GM23338 (cell line): Measurements from ENCODE around the gene TNFSF13. TPM values are rescaled to one million over a fixed set of nuclear protein-coding genes. Genes with fewer than 3 reads are reported as not detected.

Experiments used
- ATAC-seq: fragments of 200-7000 bp; cut with Tn5 transposase; 3 replicates; pipeline ENCODE4 v1.9.1; 2020
- DNase-seq: peaks from one replicate; pipeline ENCODE4 v3.0.0-alpha.2; 2015; ENCODE audit warnings: low spot score
- H2AFZ ChIP-seq: fragments of 200-600 bp; sonication (generic); 2 replicates; pipeline ENCODE4 v1.8.0; 2016; ENCODE audit warnings: antibody characterized with exemption, mild to moderate bottlenecking, moderate library complexity
- H3F3A ChIP-seq: fragments of 200-600 bp; sonication (generic); replicated peaks from 2 replicates; pipeline ENCODE4 v1.8.0; 2017; ENCODE audit warnings: antibody characterized with exemption, mixed run types, low read depth
- H3K27ac ChIP-seq: fragments of 200-600 bp; sonication (generic); 2 replicates; pipeline ENCODE4 v1.6.1; 2016; ENCODE audit warnings: low read depth
- H3K27me3 ChIP-seq: fragments of 200-600 bp; sonication (generic); 2 replicates; pipeline ENCODE4 v1.8.0; 2016; ENCODE audit warnings: mild to moderate bottlenecking, mixed run types, moderate library complexity; ENCODE audit not compliant: insufficient read depth
- H3K36me3 ChIP-seq: fragments of 200-600 bp; sonication (generic); 2 replicates; pipeline ENCODE4 v1.8.0; 2016; ENCODE audit warnings: mild to moderate bottlenecking; ENCODE audit not compliant: insufficient read depth
- H3K4me1 ChIP-seq: fragments of 200-600 bp; sonication (generic); 2 replicates; pipeline ENCODE4 v1.8.0; 2016; ENCODE audit warnings: mild to moderate bottlenecking, moderate library complexity; ENCODE audit not compliant: insufficient read depth
- H3K4me2 ChIP-seq: fragments of 200-600 bp; sonication (generic); 2 replicates; pipeline ENCODE4 v1.7.1; 2017; ENCODE audit warnings: mixed run types
- H3K4me3 ChIP-seq: fragments of 200-600 bp; sonication (generic); 2 replicates; pipeline ENCODE4 v1.6.1; 2016; ENCODE audit warnings: mixed run types
- H3K79me2 ChIP-seq: fragments of 200-600 bp; sonication (generic); replicated peaks from 2 replicates; pipeline ENCODE4 v1.8.0; 2017; ENCODE audit warnings: mild to moderate bottlenecking; ENCODE audit not compliant: insufficient read depth
- H3K9me2 ChIP-seq: fragments of 200-600 bp; sonication (generic); 2 replicates; pipeline ENCODE4 v1.8.0; 2017; ENCODE audit not compliant: insufficient read depth
- H4K20me1 ChIP-seq: fragments of 200-600 bp; sonication (generic); replicated peaks from 2 replicates; pipeline ENCODE4 v1.8.0; 2017; ENCODE audit warnings: mild to moderate bottlenecking; ENCODE audit not compliant: insufficient read depth
- H3K27ac Mint-ChIP-seq: 2 replicates; pipeline ENCODE4 v1.8.0; 2020; ENCODE audit warnings: inconsistent platforms, mild to moderate bottlenecking, moderate library complexity, mixed read lengths
- H3K27me3 Mint-ChIP-seq: 3 replicates; pipeline ENCODE4 v1.8.0; 2022; ENCODE audit warnings: low read depth, mild to moderate bottlenecking, moderate library complexity, mixed read lengths, inconsistent platforms; ENCODE audit not compliant: insufficient read depth, poor library complexity
- H3K36me3 Mint-ChIP-seq: 3 replicates; pipeline ENCODE4 v1.8.0; 2021; ENCODE audit warnings: low read depth, mild to moderate bottlenecking, inconsistent platforms, moderate library complexity, mixed read lengths
- H3K4me1 Mint-ChIP-seq: 3 replicates; pipeline ENCODE4 v1.8.0; 2020; ENCODE audit warnings: mild to moderate bottlenecking, inconsistent platforms, mixed read lengths
- H3K4me3 Mint-ChIP-seq: 3 replicates; pipeline ENCODE4 v1.8.0; 2021; ENCODE audit warnings: moderate library complexity, mild to moderate bottlenecking, inconsistent platforms, mixed read lengths
- H3K9me3 Mint-ChIP-seq: 3 replicates; pipeline ENCODE4 v1.8.0; 2020; ENCODE audit warnings: moderate library complexity, mild to moderate bottlenecking, inconsistent platforms, mixed read lengths
- CTCF ChIP-seq, 2 experiments: fragments of 200-600 bp in 1 of 2; sonication (generic) in 1 of 2; conservative IDR thresholded peaks; 2 replicates each; pipeline versions ENCODE4 v1.5.1 to v1.6.1; 2016 to 2017; ENCODE audit warnings: antibody characterized with exemption in 2 of 2, low read depth in 2 of 2, mild to moderate bottlenecking in 2 of 2, moderate library complexity in 1 of 2
- EZH2 ChIP-seq: fragments of 200-600 bp; sonication (generic); IDR thresholded peaks from one replicate; pipeline ENCODE4 v1.8.0; 2017; ENCODE audit warnings: antibody characterized with exemption, mild to moderate bottlenecking, low read depth; ENCODE audit not compliant: unreplicated experiment
- POLR2AphosphoS5 ChIP-seq: IDR thresholded peaks from 2 replicates; pipeline ENCODE4 v1.6.1; 2016; ENCODE audit warnings: antibody characterized with exemption, low read depth
- ZNF331 ChIP-seq: fragments of 250-450 bp; sonication (Bioruptor Pico); IDR thresholded peaks from 2 replicates; pipeline ENCODE4 v1.5.0; 2020; ENCODE audit warnings: low read depth, mild to moderate bottlenecking, moderate library complexity
- polyA plus RNA-seq: library from polyadenylated mRNA; unstranded; fragments of >200 nt; fragmentation: Nextera tagmentation; extraction: Ambion mirVana; gene quantifications from 2 replicates; pipeline ENCODE4 v1.2.1, GENCODE V29; 2016
- total RNA-seq: library from RNA; depleted of rRNA; stranded (reverse); fragments of >200 nt; shearing (Covaris generic); gene quantifications from 2 replicates; pipeline ENCODE4 v1.2.3, GENCODE V29; 2014
- TF ChIP-seq, protein P1 (sequence below): IDR thresholded peaks from 2 replicates; pipeline ENCODE4 v1.6.1; 2016; ENCODE audit warnings: antibody characterized with exemption

Gene TNFSF13
- total and polyA plus RNA-seq, 2 experiments from 2014 or later = 2.2 TPM; not detected in 1

DNA sequence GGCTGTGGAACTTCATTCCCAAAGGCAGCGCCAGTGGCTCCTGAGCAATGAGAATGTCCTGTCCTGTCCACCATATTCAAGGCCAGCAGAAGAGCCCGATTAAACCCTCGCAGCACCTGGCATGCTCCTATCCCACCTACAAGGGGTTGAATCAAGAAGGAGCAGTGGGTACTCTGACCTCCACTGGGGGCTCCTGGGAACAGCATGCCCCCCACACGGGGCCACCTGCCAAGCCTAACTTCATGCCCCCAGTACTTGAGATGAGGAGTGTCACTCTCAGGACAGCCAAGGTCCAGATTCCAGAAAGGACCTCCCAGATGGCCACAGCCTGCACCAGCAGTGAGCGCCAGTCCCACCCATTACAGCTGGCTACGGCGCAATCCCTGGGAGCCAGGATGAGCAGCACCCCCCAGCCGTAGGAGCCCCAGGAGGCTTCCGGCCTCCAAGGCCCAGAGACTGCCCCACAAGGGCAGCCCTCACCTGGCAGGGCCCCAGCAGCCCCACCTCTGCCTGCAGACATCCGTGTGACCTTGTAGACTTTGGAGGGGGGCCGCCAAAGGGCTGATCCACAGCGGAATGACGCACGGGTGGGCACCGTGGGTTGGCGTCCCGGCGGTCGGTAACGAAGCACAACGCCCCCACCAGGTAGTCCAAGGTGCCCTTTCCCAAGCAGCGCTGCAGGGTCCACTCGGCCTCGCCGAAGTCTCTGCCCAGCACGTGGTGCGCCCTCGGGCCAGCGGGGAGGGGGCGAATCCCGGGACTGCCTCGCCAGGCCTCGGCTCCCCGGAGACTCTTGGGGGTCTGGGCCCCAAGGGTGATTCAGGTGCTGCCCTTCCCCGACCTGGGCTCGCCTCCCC lies 24.1 kb downstream of the TNFSF13 start:
- Histone ChIP-seq H3K36me3 (peaks cover 8% of the 10 kb centered on the region), H4K20me1 (peaks cover 1% of the 10 kb centered on the region), H3K79me2 (peaks cover 33% of the 10 kb centered on the region), H3K4me3 (peak overlapping the region; percentile 60), H2AFZ (no peak overlapping the region), H3K9me2 (no peaks in the 10 kb centered on the region; the same call in 1 of the 2 replicates), H3K27ac (peak overlapping the region; percentile 97), H3K27me3 (no peaks in the 10 kb centered on the region), H3F3A (peaks cover 47% of the 10 kb centered on the region), H3K4me2 (peak overlapping the region; percentile 81), H3K4me1 (peaks cover 19% of the 10 kb centered on the region)
- H3K4me1 Mint-ChIP-seq = peaks cover 55% of the 10 kb centered on the region
- DNase-seq (peak; percentile 47), ATAC-seq (peak; percentile 0)
- TF ChIP-seq EZH2 (no peak), CTCF (conservative IDR thresholded peaks at IDR 0.05; ENCODE audit: low read depth in 2 of 2) (peak in 1 of 2 experiments; percentile 27; a peak in 1 of 4 replicates)
- H3K4me3 Mint-ChIP-seq = peak overlapping the region; percentile 98
- H3K36me3 Mint-ChIP-seq = peaks cover 64% of the 10 kb centered on the region
- H3K9me3 Mint-ChIP-seq = peaks cover 5% of the 10 kb centered on the region; the same call in 2 of the 3 replicates
- peak overlapping the region; percentile 100 for H3K27ac Mint-ChIP-seq
- H3K27me3 Mint-ChIP-seq = peaks cover 43% of the 10 kb centered on the region

DNA sequence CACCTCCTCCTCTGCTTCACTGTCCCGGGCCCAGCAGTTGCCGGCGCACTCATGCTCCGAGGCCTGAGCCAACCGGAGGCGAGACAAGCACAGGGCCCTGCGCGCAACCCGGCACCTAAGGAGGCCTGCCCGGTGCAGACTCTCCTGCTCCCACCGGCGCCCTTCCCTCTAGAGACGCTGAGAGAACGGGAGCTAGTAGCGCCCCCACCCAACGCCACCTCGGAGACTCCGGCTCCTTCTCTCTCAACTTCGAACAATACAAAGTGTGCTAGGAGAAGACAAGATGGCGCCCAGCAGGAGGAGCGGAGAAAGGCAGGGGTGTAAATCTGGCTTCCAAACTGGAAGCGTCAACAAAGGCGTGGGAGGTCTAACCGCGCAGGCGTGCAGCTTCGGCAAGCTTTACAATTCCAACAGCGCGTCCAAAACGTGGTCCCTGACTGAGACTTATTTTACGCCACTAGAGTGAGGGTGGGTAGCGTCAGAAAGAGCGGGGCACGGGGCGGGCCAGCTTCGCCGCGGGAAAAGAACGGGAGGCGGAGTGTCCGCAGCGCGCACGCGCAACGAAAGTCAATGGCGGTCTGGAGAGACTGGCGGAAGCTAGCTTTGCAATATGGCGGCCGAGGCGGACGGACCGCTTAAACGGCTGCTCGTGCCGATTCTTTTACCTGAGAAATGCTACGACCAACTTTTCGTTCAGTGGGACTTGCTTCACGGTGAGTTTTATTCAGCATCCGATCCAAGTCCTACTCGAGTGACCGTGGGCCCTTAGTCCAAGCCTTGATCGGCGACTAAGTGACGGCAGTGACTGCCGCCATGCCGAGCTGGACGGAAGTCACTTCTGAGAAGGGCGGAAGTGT lies 24.9 kb downstream of the TNFSF13 start, which contains the start of gene MPDU1:
TSS of gene MPDU1 (plus strand) at position 600 of the 857 bp plus-strand sequence. CDS start at position 611, 11 bp downstream.
- Mint-ChIP-seq H3K9me3 (peaks cover 5% of the 10 kb centered on the region; the same call in 2 of the 3 replicates), H3K4me3 (peak within 1 kb of the TSS; percentile 98), H3K4me1 (peaks cover 53% of the 10 kb centered on the region), H3K27ac (peak within 1 kb of the TSS; percentile 100), H3K27me3 (peaks cover 42% of the 10 kb centered on the region), H3K36me3 (peaks cover 63% of the 10 kb centered on the region)
- Histone ChIP-seq H3K4me3 (peak within 1 kb of the TSS; percentile 60), H4K20me1 (no peaks in the 10 kb centered on the region; the same call in 1 of the 2 replicates), H3K4me1 (peaks cover 19% of the 10 kb centered on the region), H3K27me3 (no peaks in the 10 kb centered on the region), H2AFZ (peak within 1 kb of the TSS; percentile 48; the same call in 1 of the 2 replicates), H3K36me3 (no peaks in the 10 kb centered on the region; the same call in 1 of the 2 replicates), H3F3A (peaks cover 45% of the 10 kb centered on the region), H3K79me2 (peaks cover 33% of the 10 kb centered on the region), H3K27ac (peak within 1 kb of the TSS; percentile 97), H3K4me2 (peak within 1 kb of the TSS; percentile 81), H3K9me2 (no peaks in the 10 kb centered on the region; the same call in 1 of the 2 replicates)
- TF ChIP-seq, protein P1, sequence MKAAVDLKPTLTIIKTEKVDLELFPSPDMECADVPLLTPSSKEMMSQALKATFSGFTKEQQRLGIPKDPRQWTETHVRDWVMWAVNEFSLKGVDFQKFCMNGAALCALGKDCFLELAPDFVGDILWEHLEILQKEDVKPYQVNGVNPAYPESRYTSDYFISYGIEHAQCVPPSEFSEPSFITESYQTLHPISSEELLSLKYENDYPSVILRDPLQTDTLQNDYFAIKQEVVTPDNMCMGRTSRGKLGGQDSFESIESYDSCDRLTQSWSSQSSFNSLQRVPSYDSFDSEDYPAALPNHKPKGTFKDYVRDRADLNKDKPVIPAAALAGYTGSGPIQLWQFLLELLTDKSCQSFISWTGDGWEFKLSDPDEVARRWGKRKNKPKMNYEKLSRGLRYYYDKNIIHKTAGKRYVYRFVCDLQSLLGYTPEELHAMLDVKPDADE = peak; percentile 66
- TF ChIP-seq ZNF331 (no peak), POLR2AphosphoS5 (peak; percentile 59)
- ATAC-seq (peak; percentile 37), DNase-seq (peak; percentile 98)
